K562 (cell line): ENCODE results near the gene DUSP28. TPM values are rescaled to one million over a fixed set of nuclear protein-coding genes. Genes with fewer than 3 reads are reported as not detected.

Experiments used
- CHAMP1 ChIP-seq: fragments of 450-650 bp; IDR thresholded peaks from 2 replicates; pipeline ENCODE4 v1.6.1; 2016; ENCODE audit warnings: mild to moderate bottlenecking
- CHD1 ChIP-seq: fragments of 200-600 bp; sonication (generic); IDR thresholded peaks from one replicate; pipeline ENCODE4 v1.6.1; 2012; ENCODE audit warnings: mild to moderate bottlenecking, moderate library complexity, low read length, inconsistent platforms
- CREB5 ChIP-seq: fragments of 250-450 bp; sonication (Bioruptor Pico); IDR thresholded peaks from 2 replicates; pipeline ENCODE4 v1.5.0; 2020; ENCODE audit warnings: mild to moderate bottlenecking
- ETS1 ChIP-seq: conservative IDR thresholded peaks from 2 replicates; pipeline ENCODE4 v1.6.1; 2011; ENCODE audit warnings: low read depth, mild to moderate bottlenecking, low read length; ENCODE audit not compliant: control insufficient read depth
- FUS ChIP-seq: fragments of 200-400 bp; formaldehyde crosslinking; optimal IDR thresholded peaks from 2 replicates; pipeline ENCODE3; 2017; ENCODE audit warnings: low read depth, low read length
- MNT ChIP-seq, 2 experiments: fragments of 450-650 bp; conservative IDR thresholded peaks; 2 replicates each; pipeline ENCODE4 v1.6.1; 2017; ENCODE audit warnings: mild to moderate bottlenecking in 2 of 2, moderate library complexity in 2 of 2
- RBM22 ChIP-seq: fragments of 200-400 bp; formaldehyde crosslinking; IDR thresholded peaks from 2 replicates; pipeline ENCODE4 v1.6.1; 2018; ENCODE audit warnings: low read length, low read depth; ENCODE audit not compliant: poor library complexity, severe bottlenecking
- TARDBP ChIP-seq: fragments of 450-650 bp; IDR thresholded peaks from 2 replicates; pipeline ENCODE4 v1.6.1; 2016
- USF1 ChIP-seq: sonication (generic); formaldehyde crosslinking; IDR thresholded peaks from 2 replicates; pipeline ENCODE4 v1.9.0; 2022; ENCODE audit warnings: mild to moderate bottlenecking, missing genetic modification reagents
- ZNF445 ChIP-seq: fragments of 250-450 bp; sonication (Bioruptor Pico); IDR thresholded peaks from 2 replicates; pipeline ENCODE4 v1.4.0; 2020; ENCODE audit warnings: low read depth, mild to moderate bottlenecking, moderate library complexity
- ZNF639 ChIP-seq, 2 experiments: fragments of 200-800 bp in 1 of 2; sonication (Bioruptor generic) in 1 of 2; sonication (generic) in 1 of 2; formaldehyde crosslinking in 1 of 2; IDR thresholded peaks in 1 of 2; conservative IDR thresholded peaks in 1 of 2; 2 replicates each; pipeline versions ENCODE4 v1.5.0 to v1.6.1; 2016 to 2020; ENCODE audit warnings: missing compliant biosample characterization in 1 of 2, missing genetic modification characterization in 1 of 2, missing genetic modification reagents in 1 of 2
- polyA plus RNA-seq, 8 experiments: library from polyadenylated mRNA; depleted of rRNA in 4 of 8; stranded (reverse) in 5 of 8; unstranded in 3 of 8; fragments of >200 nt; fragmentation: Nextera tagmentation in 2 of 8; fragmentation: Illumina TruSeq in 1 of 8; extraction: Ambion mirVana in 2 of 8; extraction: Trizol in 1 of 8; gene quantifications; 2 replicates each; pipeline versions ENCODE4 v1.2.1 to v1.2.3, GENCODE V29; 2011 to 2014; ENCODE audit warnings: inconsistent platforms in 1 of 8, missing spikeins in 1 of 8
- total RNA-seq, 7 experiments: library from RNA; depleted of rRNA in 6 of 7; stranded (reverse); fragments of >200 nt in 6 of 7; fragmentation: Illumina TruSeq in 2 of 7; extraction: Trizol in 2 of 7; gene quantifications; 2 replicates each; pipeline versions ENCODE4 v1.2.1 to v1.2.3, GENCODE V29; 2011 to 2021; ENCODE audit warnings: low replicate concordance in 1 of 7

DUSP28 gene
- total and polyA plus RNA-seq, 9 of the 15 experiments (the other 6 are each of a cell fraction or from before 2014, with no cell fraction given): 2.8 to 8.1 (median 4.2) TPM

- no peak for TF ChIP-seq USF1 (CRISPR knock-in tag)
- TF ChIP-seq ETS1: no peak
- no peak for TF ChIP-seq CHD1
- TF ChIP-seq TARDBP: no peak
- TF ChIP-seq CREB5 (CRISPR knock-in tag): no peak
- no peak for TF ChIP-seq MNT (conservative IDR thresholded peaks at IDR 0.05)
- no peak for TF ChIP-seq ZNF445
- no peak for TF ChIP-seq ZNF639 (CRISPR knock-in tag; conservative IDR thresholded peaks at IDR 0.05 in 1 of 2, IDR thresholded peaks at IDR 0.05 in 1 of 2)
- no peak for TF ChIP-seq CHAMP1
- no peak for TF ChIP-seq FUS
- no peak for TF ChIP-seq RBM22
- TF ChIP-seq, all 486 proteins: peak for 0
Observed at GRCh38 chr2:240553956-240554480, 6.1 kb upstream of the DUSP28 start (continued).
